Cardiac muscle cell (in vitro differentiated cells and primary cell): Measurements from ENCODE around the gene TJP2. TPM values are rescaled to one million over a fixed set of nuclear protein-coding genes. Genes with fewer than 3 reads are reported as not detected.

Source experiments
- DNase-seq, 2 donors: peaks; one replicate each; pipeline versions ENCODE4 v3.0.0 to v3.0.0-alpha.2; 2010 to 2017; ENCODE audit warnings: low read depth in 1 of 2, low spot score in 1 of 2
- H3K27ac ChIP-seq: fragments of 200-600 bp; sonication (generic); 2 replicates; pipeline ENCODE4 v1.5.1; 2016
- H3K27me3 ChIP-seq: fragments of 200-600 bp; sonication (generic); 2 replicates; pipeline ENCODE4 v1.6.0; 2016; ENCODE audit warnings: control low read depth
- H3K36me3 ChIP-seq: fragments of 200-600 bp; sonication (generic); 2 replicates; pipeline ENCODE4 v1.5.1; 2016; ENCODE audit warnings: control low read depth
- H3K4me1 ChIP-seq: fragments of 200-600 bp; sonication (generic); 2 replicates; pipeline ENCODE4 v1.8.1; 2017; ENCODE audit warnings: low read depth, mild to moderate bottlenecking, mixed run types
- H3K4me3 ChIP-seq: fragments of 200-600 bp; sonication (generic); 2 replicates; pipeline ENCODE4 v1.5.1; 2016; ENCODE audit warnings: mild to moderate bottlenecking
- H3K9me3 ChIP-seq: fragments of 200-600 bp; sonication (generic); 2 replicates; pipeline ENCODE4 v1.5.1; 2017; ENCODE audit warnings: low read depth, mild to moderate bottlenecking, control low read depth
- CTCF ChIP-seq: IDR thresholded peaks from 2 replicates; pipeline ENCODE4 v1.5.1; 2012; ENCODE audit warnings: low read depth, mild to moderate bottlenecking, low read length
- polyA plus RNA-seq: library from polyadenylated mRNA; unstranded; fragments of >200 nt; fragmentation: Nextera tagmentation; extraction: Ambion mirVana; gene quantifications from 2 replicates; pipeline ENCODE4 v1.2.1, GENCODE V29; 2016
- total RNA-seq: library from RNA; depleted of rRNA; stranded (reverse); fragments of >200 nt; gene quantifications from 2 replicates; pipeline ENCODE4 v1.2.3, GENCODE V29; 2016

The TJP2 gene
- total and polyA plus RNA-seq, 2 experiments from 2014 or later = 69.3 to 102 TPM

GRCh38 chr9:69136185-69136584 is 37.9 kb upstream of the TJP2 start:
- TF ChIP-seq CTCF = no peak
- no peak overlapping the region for H3K27ac ChIP-seq
- peaks cover 7% of the 10 kb centered on the region for H3K27me3 ChIP-seq
- H3K36me3 ChIP-seq = no peaks in the 10 kb centered on the region
- DNase-seq = peak in 1 of 2 donors; percentile 33
- H3K4me1 ChIP-seq = peaks cover 7% of the 10 kb centered on the region
- H3K4me3 ChIP-seq = no peak overlapping the region
- H3K9me3 ChIP-seq = no peaks in the 10 kb centered on the region

- H3K9me3 ChIP-seq = no peaks in the 10 kb centered on the region
- TF ChIP-seq CTCF = no peak
- H3K4me3 ChIP-seq = no peak overlapping the region
- H3K27me3 ChIP-seq = peaks cover 7% of the 10 kb centered on the region
- H3K4me1 ChIP-seq = peaks cover 2% of the 10 kb centered on the region
- no peaks in the 10 kb centered on the region for H3K36me3 ChIP-seq
- H3K27ac ChIP-seq = no peak overlapping the region
- DNase-seq = no peak
Observed at GRCh38 chr9:69136779-69137178, 37.3 kb upstream of the TJP2 start.

GRCh38 chr9:69137311-69137710 is 36.8 kb upstream of the TJP2 start:
- Histone ChIP-seq H3K27me3 (peaks cover 7% of the 10 kb centered on the region), H3K4me1 (no peaks in the 10 kb centered on the region), H3K9me3 (no peaks in the 10 kb centered on the region), H3K4me3 (no peak overlapping the region), H3K36me3 (no peaks in the 10 kb centered on the region), H3K27ac (no peak overlapping the region)
- DNase-seq = no peak
- no peak for TF ChIP-seq CTCF

- Histone ChIP-seq H3K27ac (no peak overlapping the region), H3K36me3 (no peaks in the 10 kb centered on the region), H3K4me1 (no peaks in the 10 kb centered on the region), H3K27me3 (no peaks in the 10 kb centered on the region), H3K4me3 (no peak overlapping the region), H3K9me3 (no peaks in the 10 kb centered on the region)
- no peak for DNase-seq
- no peak for TF ChIP-seq CTCF
Observed at GRCh38 chr9:69139596-69139995, 34.5 kb upstream of the TJP2 start.

GRCh38 chr9:69140123-69140735 is 33.8 kb upstream of the TJP2 start:
- Histone ChIP-seq H3K4me1 (no peaks in the 10 kb centered on the region), H3K27me3 (no peaks in the 10 kb centered on the region), H3K4me3 (no peak overlapping the region), H3K27ac (no peak overlapping the region), H3K9me3 (no peaks in the 10 kb centered on the region), H3K36me3 (no peaks in the 10 kb centered on the region)
- no peak for TF ChIP-seq CTCF
- DNase-seq = no peak
